HG03460 (cell line): Measurements from ENCODE around the gene FAM20C.

Source experiments
- ATAC-seq: cut with Tn5 transposase; IDR thresholded peaks from one replicate; pipeline ENCODE4 v1.9.1; 2021; ENCODE audit not compliant: unreplicated experiment

Gene FAM20C

DNA sequence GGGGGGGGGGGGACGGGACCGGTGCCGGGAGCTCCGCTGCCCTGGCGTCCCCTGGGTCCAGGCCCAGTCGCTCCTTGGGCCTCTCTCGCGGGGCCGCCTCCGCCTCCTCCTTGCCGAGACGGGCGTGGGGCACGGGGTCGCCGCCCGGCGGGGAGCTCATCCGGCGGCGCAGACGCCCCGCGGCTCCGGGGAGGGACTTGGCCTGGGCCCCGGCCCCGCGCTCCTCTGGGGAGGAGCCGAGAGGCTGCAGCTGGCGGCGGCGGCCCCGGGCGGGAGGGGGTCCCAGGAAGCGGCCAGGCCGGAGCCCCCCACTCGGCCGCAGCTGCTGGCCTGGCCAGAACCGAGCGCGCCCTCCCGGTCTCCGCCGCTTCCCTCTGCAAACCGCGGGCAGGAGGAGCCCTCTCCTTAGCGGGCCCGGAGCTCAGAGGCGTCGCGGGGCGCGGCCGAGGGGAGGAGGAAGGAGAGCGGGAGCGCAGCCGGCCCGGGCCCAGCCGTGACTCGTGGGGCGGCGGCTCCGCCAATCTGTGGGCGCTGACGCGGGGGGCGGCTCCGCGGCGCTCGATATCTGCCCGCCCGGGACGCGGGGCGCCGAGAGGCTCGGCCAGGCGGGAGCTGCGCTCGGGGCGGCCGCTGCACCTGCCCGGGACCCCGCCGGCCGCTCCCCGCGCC, at the start of gene FAM20C:
Gene FAM20C, plus strand, starts transcription at position 591 of the 669 bp plus-strand sequence. CDS start 629 bp downstream, outside the sequence.
- ATAC-seq = no peak

DNA sequence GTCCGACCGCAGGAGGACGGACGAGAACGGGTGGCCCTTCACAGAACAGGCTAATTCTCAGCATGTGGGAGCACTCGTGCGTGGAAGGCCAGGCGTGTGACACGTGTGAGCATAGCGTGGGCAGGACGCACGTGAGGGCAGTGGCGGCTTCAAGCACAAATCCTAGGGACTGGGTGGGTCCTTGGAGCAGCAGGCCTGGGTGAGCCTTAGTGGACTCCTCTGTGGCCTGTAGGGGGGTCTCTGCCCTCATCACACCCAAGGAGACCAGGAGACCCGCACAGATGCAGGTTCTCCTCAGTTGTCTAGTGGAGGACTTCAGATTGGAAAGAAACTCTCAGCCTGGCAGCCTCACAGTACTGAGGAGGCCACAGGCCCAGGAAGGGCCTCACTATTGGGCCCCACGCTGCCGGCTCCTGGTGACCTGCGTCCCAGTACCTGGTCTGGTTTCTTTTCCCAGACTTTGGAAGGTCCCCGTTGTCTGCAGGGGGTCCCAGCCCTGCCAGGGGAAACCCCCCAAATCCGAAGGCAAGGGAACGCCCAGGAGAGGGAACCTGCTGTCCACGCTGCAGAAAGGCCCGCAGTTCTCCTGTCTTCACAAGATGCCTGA, 49.1 kb upstream of the FAM20C start:
- ATAC-seq = no peak

DNA sequence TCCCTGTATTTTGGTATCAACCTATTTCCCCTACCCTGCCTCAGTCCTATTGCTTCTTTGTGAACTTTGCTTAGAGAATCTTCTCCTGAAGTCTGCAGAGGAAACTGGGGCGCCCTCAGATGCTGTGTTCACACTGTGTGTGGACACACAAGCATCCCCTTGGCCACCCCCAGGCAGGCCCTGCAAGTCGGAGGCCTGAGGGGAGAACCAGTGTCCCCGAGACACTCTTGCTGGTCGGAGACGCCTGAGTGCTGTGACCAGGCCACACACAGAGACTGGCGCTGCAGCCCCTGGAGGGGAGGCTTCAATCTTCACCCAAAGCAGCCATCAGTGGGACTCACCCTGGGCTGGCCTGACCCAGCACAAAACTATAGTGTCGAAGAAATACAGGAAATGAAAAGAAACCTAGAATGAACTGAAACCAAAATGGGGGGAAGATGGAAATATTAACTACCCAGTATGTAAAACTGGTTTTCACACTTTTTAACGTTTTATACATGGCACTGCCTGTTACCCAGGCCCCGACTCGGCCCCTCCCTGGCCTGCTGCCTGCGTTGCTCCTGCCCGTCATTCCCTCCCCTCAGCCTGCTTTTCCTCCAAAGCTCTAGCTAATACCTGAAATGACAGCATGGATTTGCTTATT, 48.4 kb upstream of the FAM20C start:
- no peak for ATAC-seq

DNA sequence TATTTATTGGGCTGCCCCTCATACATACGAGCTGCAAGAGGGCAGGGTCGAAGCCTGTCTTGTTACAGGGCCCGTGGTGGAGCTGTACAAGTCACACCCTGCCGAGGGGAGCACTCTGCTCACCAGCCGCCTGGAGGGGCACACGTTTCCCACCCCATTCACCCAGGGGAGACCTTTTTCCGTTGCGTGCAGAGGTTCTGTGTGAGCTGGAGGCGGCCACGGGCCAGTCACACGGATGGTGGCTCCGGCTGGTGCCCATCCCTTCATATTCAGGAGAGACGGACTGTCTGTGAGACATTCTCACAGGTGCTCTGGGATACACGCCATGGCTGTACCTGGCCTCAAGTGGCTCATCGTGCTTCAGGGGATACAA, 47.9 kb upstream of the FAM20C start:
- ATAC-seq = no peak

DNA sequence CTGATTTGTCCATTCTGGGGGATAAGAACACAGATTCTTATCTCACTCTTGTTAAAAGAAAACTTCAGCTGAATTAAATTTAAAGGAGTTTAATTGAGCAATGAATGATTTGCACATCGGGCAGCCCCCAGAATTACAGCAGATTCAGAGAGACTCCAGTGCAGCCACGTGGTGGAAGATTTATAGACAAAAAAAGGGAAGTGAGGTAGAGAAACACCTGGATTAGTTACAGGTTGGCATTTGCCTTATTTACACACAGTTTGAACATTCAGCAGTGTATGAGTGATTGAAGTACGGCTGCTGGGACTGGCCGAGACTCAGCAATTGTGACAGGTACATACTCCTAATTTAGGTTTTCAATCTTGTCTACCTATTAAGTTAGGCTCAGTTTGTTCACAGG, 46.5 kb upstream of the FAM20C start:
- ATAC-seq = no peak

DNA sequence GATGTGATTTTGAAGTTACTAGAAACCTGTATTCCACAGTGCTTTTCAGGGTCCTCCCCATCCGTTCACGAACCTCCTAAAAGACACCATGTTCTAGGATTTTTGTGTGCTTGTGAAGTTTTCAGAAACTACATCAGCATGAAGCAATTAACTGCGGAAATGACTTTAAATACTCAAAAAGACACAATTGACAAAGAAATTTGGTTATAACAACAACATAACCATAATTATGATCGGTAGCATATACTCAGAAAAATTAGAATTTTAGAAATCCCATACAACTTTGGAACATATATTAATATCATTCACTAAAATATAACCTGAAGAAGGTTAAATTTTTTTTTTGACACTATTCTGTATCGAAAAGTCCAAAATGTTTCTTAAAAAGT, 43.8 kb upstream of the FAM20C start:
- ATAC-seq = no peak

DNA sequence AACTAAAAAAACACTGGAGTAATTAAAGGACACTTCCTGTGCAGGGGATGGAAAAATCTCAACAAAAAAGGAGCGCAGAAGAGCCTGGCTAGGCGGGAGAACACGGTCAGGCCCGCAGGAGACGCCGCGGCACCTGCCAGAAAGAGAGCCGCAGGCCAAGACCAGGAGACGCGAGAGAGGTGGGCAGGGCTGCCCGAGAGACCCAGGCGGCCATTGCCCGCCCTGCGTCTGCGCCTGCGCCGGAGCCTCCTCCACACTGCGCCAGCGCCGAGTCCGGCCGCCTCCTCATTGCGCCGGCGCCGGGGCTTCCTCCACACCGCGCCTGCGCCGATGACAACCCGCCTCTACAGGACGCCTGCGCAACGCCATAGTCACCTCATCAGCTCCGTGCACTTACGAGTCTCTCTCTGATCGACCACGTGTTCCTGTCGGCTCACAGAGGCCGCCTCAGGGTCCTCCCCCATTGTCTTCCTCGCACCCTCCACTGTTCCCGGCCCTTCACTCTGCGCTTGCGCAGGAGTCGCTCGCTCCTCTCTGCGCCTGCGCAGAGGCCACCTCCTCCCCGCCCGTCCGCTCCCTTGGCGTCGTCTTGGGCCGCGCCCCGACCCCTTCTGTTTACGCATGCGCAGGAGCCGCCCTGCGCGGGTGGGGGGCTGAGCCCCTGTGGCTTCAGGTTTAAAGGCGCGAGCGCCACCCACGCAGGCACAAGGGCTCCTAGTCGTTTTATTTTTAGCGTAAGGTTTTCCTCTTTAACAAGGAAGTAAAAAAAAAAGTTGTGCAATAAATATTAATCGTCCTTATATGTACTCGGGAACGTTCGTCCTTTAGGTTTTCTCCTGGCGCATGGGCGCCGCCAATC, 43.2 kb upstream of the FAM20C start:
- ATAC-seq = peak; percentile 97

DNA sequence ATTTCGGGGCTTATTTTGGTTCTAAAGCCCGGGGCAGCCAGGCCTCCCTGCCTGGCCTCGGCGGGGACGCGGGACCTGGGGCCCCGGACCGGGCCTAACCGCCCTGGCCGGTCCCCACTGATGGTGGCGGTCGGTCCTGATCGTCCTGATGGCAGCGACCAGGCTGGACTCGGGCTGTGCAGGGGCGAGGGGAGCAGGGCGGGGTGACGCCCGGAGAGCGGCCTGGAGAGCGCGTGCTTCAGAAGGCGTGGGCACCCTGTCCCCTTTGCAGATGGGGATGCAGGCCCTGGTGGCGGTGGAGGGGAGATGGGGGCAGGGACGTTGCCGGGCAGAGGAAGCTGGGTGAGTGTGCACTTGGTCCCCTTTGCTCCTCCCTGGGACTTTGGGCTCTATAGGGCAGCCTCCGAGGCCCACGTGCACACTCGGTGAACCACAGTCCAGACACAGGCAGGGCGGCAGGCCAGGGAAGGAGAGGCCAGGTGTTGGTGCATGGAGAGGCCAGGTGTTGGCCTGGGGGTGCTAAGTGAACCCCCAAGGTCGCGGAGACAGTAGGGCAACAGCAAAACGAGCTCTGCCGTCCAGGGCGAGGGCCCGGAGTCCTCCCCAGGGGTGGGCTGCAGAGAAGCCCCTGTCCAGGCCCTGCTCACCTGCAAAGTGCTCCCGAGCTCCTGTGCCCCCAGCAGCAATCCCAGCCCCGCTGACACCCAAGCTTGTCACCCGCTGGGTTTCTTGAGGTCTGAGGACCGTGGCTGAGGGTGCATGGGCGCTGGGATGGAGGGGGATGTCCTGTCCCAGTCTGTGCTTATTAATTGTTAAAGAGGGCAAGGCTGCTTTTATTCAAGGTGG, 42.4 kb upstream of the FAM20C start:
- peak; percentile 9 for ATAC-seq

DNA sequence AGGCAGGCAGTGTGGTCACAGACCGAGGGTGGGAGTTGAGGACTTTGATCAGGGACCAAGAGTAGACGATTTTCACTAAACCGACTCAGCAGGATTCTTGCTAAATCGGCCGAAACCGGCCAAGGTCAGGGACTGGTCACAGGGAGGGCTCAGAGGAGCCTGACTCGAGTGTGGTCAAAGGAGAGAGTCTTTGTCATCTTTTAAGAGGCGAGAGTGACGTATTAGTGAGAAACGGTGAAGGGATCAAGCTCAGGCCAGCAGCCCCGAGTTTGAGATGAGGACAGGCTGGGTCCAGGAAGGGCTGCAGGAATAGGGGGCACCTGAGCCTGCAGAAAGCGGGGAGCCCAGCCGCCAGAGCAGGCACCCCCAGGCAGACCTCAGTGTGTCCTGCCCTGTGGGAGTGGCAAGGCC, 41.6 kb upstream of the FAM20C start:
- ATAC-seq = no peak

DNA sequence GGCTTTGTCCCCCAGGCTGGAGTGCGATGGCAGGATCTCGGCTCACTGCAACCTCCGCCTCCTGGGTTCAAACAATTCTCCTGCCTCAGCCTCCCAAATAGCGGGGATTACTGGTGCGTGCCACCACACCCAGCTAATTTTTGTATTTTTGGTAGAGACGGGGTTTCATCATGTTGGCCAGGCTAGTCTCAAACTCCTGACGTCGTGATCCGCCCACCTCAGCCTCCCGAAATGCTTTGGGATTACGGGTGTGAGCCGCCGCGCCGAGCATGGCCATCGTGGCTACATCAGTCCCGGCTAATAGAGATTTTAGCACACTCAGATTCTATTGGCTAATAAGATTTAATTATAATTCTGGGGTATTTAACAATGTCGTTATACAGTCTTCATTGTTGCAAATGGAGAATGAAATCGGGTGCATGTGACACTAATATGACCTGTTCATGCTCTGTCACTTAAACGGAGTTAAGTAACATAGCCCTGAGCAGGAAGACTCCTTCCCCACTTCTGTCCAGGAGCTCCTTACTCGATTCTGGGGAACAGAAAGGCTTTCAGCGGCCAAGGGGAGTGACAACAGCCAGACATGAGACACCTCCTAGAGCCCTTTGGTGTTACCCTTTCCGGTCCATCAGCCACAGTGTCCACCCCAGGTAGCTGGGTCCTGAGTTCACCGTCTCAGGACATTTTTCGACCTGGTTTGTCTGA, 40.9 kb upstream of the FAM20C start:
- ATAC-seq = no peak

DNA sequence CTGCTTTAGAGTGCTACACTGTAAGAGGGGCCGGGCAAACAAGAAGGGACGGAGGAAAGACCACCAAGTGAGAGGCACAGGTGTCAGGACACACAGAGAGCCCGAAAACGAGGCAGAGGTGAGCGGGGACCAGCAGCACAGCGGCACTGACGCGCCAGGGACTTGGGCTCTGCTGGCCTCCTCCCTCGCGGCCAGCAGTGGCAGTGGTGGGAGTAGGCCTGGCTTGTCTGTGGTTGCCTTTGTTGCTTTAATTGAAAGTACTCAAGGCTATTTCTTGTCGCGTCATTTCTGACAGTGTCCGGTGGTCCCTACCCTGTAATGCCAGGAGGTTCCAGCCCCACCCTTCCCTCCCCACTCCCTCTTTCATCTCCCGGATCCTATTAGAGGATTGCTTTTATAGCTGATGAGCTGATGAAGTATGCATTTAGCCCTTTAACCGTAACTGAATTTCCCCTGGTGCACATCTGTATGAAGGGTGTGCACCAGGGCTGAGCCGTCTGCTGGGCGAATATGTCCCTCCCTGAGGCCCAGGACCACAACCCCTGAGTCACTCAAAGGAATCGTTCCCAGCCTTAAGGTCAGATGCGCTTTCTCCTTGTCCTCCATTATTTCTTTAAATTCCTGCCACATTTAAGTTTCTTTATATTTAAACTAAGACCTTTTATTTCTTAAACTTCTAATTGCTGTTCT, 39.5 kb upstream of the FAM20C start:
- no peak for ATAC-seq

DNA sequence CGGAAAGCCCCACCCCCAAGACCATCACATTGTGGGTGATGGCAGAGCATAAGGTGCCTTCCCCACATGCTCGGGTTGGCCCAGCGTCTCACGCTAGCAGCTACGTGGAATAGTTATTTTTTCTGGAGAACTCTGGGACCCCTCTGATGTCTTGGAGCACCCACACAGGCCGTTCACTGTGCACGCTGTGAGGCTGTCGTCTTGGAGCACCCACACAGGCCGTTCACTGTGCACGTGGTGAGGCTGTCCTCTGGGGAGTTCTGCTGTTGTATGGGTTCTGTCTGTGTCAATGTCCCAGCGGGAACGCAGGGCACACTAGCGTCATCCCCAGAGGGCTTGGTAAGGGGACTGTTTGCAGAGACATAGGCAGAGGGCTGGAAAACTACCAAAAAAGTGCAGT, 38.8 kb upstream of the FAM20C start:
- no peak for ATAC-seq

DNA sequence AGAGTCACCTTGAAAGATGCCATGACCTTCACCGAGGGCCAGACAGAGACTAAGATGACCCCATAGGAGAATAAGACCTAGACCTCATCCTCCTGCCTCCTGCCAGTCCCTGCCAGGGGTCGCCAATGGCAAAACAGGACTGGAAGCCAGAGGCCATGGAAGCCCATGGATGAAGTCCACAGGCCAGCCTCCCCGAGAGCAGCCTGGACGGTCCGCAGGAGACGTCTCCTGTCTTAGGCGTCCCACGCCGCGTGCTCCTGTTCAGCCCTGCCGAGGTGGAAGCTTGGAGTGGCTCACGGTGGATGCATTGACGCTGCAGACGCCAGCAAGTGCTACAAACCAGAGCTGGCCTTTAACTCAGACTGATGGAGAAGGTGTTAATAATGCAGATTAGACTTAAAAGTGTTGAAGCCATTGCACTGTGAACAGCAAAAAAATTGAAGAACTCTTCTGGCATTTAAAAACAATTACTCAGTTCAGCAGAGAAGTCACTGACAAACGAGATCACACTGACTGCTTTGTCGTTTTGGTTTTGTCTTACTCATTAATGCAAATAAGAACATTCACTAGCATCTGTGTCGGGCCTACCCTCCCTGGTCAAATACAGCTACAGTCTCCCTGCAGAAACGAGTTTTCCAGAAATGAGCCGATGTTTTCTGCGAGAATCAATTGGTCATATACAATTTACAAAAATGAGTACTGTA, 38.1 kb upstream of the FAM20C start:
- ATAC-seq = no peak

DNA sequence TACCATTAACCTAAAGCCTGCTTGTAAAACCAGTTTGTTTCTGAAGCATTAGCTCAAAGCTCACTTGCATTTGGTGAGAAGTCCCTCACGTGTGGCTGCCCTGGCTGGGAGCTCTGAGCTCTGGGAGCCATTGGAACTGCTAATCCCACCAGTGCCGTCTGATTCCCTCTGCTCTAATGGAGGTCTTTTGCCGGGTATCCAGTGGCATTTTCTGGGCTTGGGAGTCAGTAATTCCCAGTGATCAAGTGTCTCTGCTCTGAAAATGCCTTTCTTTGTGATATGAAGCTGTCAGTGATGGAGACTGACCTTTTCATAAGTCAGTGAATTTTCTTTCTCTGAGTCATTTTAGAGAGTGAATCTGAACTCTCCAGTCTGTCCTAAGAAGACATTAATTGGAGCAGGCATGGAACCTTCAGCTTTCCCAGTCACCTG, 36.9 kb upstream of the FAM20C start:
- no peak for ATAC-seq

DNA sequence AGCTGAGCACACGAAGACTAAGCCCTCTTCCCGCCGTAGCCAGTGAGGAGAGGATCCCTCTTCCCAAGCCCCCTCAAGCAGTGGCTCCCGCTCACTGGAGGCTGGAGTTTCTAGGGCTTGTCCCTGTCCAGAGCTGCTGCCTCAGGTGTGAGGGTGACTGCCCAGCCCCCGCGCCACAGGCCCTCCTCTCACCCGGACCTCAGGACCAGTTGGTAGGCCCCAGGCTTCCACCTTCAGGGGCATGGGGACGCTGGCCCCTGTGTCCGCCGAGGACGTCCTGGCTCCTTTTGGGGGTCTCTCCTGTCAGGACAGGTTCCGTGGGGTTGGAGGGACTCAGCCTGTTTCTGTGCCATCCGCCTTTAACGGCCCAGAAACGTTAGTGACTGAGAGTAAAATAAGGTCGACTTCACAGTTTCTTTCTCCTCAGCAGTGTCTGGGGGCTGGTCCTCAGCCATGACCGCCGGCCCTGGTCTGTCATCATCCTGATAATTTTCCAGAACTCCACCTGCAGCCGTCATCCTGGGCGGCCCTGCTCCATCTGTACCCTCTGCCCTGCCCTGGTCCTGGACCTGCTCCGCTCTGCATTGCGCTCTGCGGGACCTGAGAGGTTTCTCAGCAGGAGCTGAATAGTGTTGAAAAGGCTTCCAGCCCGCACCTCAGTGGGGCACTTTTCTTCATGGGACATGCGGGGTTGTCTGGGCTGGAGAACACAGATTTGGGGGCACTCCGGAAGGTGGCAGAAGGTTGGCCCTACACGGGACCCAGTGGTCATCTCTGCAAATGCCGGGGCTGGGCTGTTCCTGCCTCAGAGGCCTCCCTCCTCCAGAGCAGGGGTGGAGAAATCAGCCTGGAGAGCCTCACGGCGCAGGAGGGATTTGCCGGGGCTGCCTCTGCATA, 36.0 kb upstream of the FAM20C start:
- no peak for ATAC-seq

DNA sequence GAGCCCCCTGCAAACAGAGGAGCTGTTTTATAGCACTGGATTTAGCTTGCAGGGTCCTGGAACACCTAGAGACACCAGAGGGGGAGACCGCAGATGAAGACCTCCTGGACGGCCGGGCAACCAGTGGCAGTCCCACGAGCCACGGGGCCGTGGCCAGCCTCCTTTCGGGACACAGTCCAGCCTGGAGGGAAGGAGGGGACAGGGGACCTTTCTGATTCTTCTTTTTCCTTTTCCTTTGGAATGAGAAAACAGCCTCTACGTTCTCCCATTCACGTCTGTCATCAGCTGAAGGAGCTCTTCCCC, 35.4 kb upstream of the FAM20C start:
- no peak for ATAC-seq

DNA sequence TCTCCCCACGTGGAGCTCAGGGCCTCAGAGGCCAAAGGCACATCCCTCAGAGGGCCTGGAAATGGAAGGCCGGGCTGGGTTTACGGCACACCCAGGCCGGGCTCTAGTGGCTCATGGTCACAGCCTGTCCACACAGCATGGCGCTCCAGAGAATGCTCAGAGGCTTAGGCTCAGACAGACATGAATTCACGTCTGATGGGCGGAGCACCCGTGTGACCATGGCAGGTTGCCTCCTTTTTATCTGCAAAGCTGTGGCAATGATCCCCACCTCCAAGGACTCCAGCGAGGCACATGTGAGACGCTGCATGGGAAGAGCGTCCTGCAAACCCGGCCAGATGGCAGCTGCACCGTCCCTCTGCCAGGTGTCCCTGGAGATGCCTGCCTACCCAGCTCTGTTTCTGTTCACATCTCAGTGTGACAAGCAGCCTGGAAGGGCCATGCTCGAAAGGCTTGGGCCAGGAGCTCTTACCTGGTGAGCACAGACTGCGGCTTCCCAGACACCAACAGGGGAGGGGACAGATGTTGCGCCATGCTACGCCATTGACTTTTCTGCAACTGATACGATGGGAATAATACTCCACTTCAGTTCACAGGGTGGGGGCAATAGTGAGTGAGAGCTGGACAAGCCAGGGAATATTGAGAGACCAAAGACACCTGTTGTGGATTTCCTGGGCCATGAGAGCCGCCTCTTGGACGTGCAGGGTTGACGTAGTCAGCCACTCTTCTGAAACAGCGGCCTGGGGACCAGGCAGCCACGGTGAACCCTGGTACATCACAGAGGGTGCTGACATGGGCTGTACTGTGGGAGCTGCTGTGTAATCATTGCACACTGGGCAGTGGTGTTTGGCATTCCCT, 34.4 kb upstream of the FAM20C start:
- no peak for ATAC-seq
